Esophagus muscularis mucosa (tissue), 3 donors: ENCODE measurements around the gene POFUT2.

Experiments used
- POLR2A ChIP-seq: fragments of 450-650 bp; IDR thresholded peaks from one replicate; pipeline ENCODE4 v1.6.1; 2017; ENCODE audit warnings: antibody characterized with exemption, moderate library complexity, mild to moderate bottlenecking, low read depth
- POLR2AphosphoS5 ChIP-seq, 2 donors: sonication (generic); formaldehyde crosslinking; IDR thresholded peaks; one replicate each; pipeline ENCODE4 v1.6.1; 2017; ENCODE audit warnings: antibody characterized with exemption in 2 of 2
- TF ChIP-seq, protein P1 (sequence below), 3 experiments: fragments of 200-600 bp in 2 of 3; fragments of 450-650 bp in 1 of 3; sonication (generic) in 2 of 3; IDR thresholded peaks; one replicate each; pipeline ENCODE4 v1.5.1; 2017 to 2019; ENCODE audit warnings: antibody characterized with exemption in 3 of 3, mild to moderate bottlenecking in 2 of 3, moderate library complexity in 1 of 3

- TF ChIP-seq POLR2A, result no peak
- TF ChIP-seq, protein P1, sequence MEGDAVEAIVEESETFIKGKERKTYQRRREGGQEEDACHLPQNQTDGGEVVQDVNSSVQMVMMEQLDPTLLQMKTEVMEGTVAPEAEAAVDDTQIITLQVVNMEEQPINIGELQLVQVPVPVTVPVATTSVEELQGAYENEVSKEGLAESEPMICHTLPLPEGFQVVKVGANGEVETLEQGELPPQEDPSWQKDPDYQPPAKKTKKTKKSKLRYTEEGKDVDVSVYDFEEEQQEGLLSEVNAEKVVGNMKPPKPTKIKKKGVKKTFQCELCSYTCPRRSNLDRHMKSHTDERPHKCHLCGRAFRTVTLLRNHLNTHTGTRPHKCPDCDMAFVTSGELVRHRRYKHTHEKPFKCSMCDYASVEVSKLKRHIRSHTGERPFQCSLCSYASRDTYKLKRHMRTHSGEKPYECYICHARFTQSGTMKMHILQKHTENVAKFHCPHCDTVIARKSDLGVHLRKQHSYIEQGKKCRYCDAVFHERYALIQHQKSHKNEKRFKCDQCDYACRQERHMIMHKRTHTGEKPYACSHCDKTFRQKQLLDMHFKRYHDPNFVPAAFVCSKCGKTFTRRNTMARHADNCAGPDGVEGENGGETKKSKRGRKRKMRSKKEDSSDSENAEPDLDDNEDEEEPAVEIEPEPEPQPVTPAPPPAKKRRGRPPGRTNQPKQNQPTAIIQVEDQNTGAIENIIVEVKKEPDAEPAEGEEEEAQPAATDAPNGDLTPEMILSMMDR (IDR thresholded peaks at IDR 0.05), result no peak
- TF ChIP-seq POLR2AphosphoS5 (IDR thresholded peaks at IDR 0.05), result no peak
Measured at GRCh38 chr21:45306453-45306831, 18.7 kb upstream of the POFUT2 start.
